ENCODE results near the gene LTBP2.

DNA sequence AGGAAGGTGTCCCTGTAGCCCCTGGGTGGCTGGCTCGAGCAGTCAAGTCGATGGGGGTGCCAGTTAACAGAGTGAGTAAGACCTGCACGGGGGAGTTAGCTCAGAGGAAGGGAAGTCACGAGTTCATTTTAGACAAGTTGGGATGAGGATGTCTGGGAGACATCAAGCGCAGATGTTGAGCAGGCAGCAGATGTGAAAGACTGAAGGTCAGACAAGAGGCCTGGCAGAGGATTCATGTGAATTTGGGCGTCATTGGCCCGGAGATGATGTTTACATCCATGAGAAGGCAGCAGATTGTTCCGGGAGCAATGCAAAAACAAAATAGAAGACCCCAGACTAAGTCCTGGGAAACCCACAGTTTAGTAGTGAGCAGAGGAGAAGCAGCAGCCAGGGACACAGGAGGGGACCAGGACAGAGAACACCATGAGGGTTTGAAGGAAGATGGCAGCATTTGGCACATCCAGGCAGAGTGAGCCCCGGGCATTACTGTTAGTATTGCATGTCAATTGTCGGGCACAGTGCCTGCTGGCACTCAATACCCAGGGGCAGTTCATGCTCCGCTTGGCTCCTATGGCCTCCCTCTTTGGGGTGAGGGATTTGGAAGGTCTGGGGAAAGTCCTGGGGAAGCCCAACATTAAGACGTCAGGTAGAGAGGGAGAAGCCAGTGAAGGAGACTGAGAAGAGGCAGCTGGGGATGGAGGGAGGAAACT lies 15.1 kb downstream of the LTBP2 start:
- TF ChIP-seq, protein P1, sequence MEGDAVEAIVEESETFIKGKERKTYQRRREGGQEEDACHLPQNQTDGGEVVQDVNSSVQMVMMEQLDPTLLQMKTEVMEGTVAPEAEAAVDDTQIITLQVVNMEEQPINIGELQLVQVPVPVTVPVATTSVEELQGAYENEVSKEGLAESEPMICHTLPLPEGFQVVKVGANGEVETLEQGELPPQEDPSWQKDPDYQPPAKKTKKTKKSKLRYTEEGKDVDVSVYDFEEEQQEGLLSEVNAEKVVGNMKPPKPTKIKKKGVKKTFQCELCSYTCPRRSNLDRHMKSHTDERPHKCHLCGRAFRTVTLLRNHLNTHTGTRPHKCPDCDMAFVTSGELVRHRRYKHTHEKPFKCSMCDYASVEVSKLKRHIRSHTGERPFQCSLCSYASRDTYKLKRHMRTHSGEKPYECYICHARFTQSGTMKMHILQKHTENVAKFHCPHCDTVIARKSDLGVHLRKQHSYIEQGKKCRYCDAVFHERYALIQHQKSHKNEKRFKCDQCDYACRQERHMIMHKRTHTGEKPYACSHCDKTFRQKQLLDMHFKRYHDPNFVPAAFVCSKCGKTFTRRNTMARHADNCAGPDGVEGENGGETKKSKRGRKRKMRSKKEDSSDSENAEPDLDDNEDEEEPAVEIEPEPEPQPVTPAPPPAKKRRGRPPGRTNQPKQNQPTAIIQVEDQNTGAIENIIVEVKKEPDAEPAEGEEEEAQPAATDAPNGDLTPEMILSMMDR (conservative IDR thresholded peaks at IDR 0.05; ENCODE audit: low read depth, low read length), result no peak
- TF ChIP-seq EZH2 (IDR thresholded peaks at IDR 0.05; ENCODE audit: low read length, unreplicated experiment), result no peak
- no peak for TF ChIP-seq EZH2phosphoT487 (IDR thresholded peaks at IDR 0.05; ENCODE audit: borderline replicate concordance, low read length)
